SK-N-SH (cell line): ENCODE measurements around the gene STIL. TPM values are rescaled to one million over a fixed set of nuclear protein-coding genes. Genes with fewer than 3 reads are reported as not detected.

Source experiments
- CTCF ChIA-PET: fragments of 300-600, 350-600 bp; formaldehyde crosslinking; extraction: SDS; loops from one replicate; lab custom pipeline; 2021; lab: Yijun Ruan, JAX
- POLR2A ChIA-PET: fragments of 350-600 bp; sonication (Branson Sonifier 250); formaldehyde crosslinking; extraction: SDS; loops from one replicate; lab custom pipeline; 2020; ENCODE audit warnings: antibody characterized with exemption, inconsistent platforms; lab: Yijun Ruan, JAX
- DNase-seq: peaks from one replicate; pipeline ENCODE4 v3.0.0; 2012
- H2AFZ ChIP-seq: fragments of 200-600 bp; sonication (generic); 2 replicates; pipeline ENCODE4 v1.8.1; 2016; ENCODE audit warnings: antibody characterized with exemption, mild to moderate bottlenecking, low read depth
- H3F3A ChIP-seq: fragments of 200-600 bp; sonication (generic); replicated peaks from 2 replicates; pipeline ENCODE3; 2016; ENCODE audit warnings: antibody characterized with exemption, mild to moderate bottlenecking; ENCODE audit not compliant: insufficient read depth
- H3K27ac ChIP-seq, 2 experiments: fragments of 200-500 bp in 1 of 2; fragments of 200-600 bp in 1 of 2; sonication (Bioruptor generic) in 1 of 2; sonication (generic), shearing (Covaris generic) in 1 of 2; 2 replicates each; pipeline versions ENCODE4 v1.5.1 to v1.6.1; 2014 to 2016; ENCODE audit warnings: low read depth in 2 of 2, inconsistent platforms in 1 of 2, low read length in 1 of 2, mild to moderate bottlenecking in 1 of 2, mixed read lengths in 1 of 2
- H3K27me3 ChIP-seq: fragments of 200-600 bp; sonication (generic), shearing (Covaris generic); 2 replicates; pipeline ENCODE4 v1.6.1; 2016; ENCODE audit warnings: mixed run types; ENCODE audit not compliant: insufficient read depth
- H3K36me3 ChIP-seq, 2 experiments: fragments of 200-500 bp in 1 of 2; fragments of 200-600 bp in 1 of 2; sonication (Bioruptor generic) in 1 of 2; sonication (generic) in 1 of 2; replicated peaks in 1 of 2; 2 replicates each; pipeline versions ENCODE3 to v1.5.1; 2014 to 2016; ENCODE audit warnings: low read length in 1 of 2, mild to moderate bottlenecking in 1 of 2; ENCODE audit not compliant: insufficient read depth in 2 of 2, control insufficient read depth in 1 of 2
- H3K4me1 ChIP-seq, 2 experiments: fragments of 200-500 bp in 1 of 2; fragments of 200-600 bp in 1 of 2; sonication (Bioruptor generic) in 1 of 2; sonication (generic), shearing (Covaris generic) in 1 of 2; 2 replicates each; pipeline versions ENCODE4 v1.5.1 to v1.6.1; 2014 to 2016; ENCODE audit warnings: low read depth in 1 of 2, low read length in 1 of 2, mixed run types in 1 of 2; ENCODE audit not compliant: insufficient read depth in 2 of 2, control insufficient read depth in 1 of 2
- H3K4me2 ChIP-seq: fragments of 200-600 bp; sonication (generic), shearing (Covaris generic); 2 replicates; pipeline ENCODE4 v1.6.1; 2017; ENCODE audit warnings: mixed run types
- H3K4me3 ChIP-seq, 2 experiments: fragments of 200-500 bp in 1 of 2; fragments of 200-600 bp in 1 of 2; sonication (Bioruptor generic) in 1 of 2; sonication (generic), shearing (Covaris generic) in 1 of 2; 2 replicates each; pipeline versions ENCODE4 v1.5.1 to v1.8.1; 2014 to 2016; ENCODE audit warnings: low read depth in 2 of 2, inconsistent platforms in 1 of 2, low read length in 1 of 2, mild to moderate bottlenecking in 1 of 2, mixed read lengths in 1 of 2, moderate library complexity in 1 of 2
- H3K79me2 ChIP-seq: fragments of 200-600 bp; sonication (generic); 2 replicates; pipeline ENCODE4 v1.8.1; 2017; ENCODE audit warnings: mild to moderate bottlenecking; ENCODE audit not compliant: insufficient read depth
- H3K9ac ChIP-seq: fragments of 200-600 bp; sonication (generic); 2 replicates; pipeline ENCODE4 v1.6.1; 2017; ENCODE audit warnings: mixed run types
- H3K9me2 ChIP-seq: fragments of 200-600 bp; sonication (generic); 2 replicates; pipeline ENCODE4 v1.6.1; 2017; ENCODE audit warnings: mixed run types
- H3K9me3 ChIP-seq: fragments of 200-600 bp; sonication (generic); 2 replicates; pipeline ENCODE4 v1.6.1; 2017; ENCODE audit warnings: mixed run types, mild to moderate bottlenecking, moderate library complexity
- H4K20me1 ChIP-seq: fragments of 200-600 bp; sonication (generic); 2 replicates; pipeline ENCODE4 v1.6.1; 2017; ENCODE audit warnings: mild to moderate bottlenecking, mixed run types; ENCODE audit not compliant: insufficient read depth
- EP300 ChIP-seq, 2 experiments: IDR thresholded peaks; 2 replicates each; pipeline versions ENCODE4 v1.4.0 to v1.6.1; 2012; ENCODE audit warnings: borderline replicate concordance in 1 of 2, low read depth in 1 of 2, low read length in 1 of 2
- EZH2phosphoT487 ChIP-seq: fragments of 200-600 bp; sonication (generic); IDR thresholded peaks from 2 replicates; pipeline ENCODE4 v1.6.1; 2017; ENCODE audit warnings: low read depth, mixed run types, mild to moderate bottlenecking, antibody characterized with exemption, moderate library complexity, borderline replicate concordance
- FOSL2 ChIP-seq: IDR thresholded peaks from 2 replicates; pipeline ENCODE4 v1.4.0; 2012; ENCODE audit warnings: low read depth, mild to moderate bottlenecking, moderate library complexity, borderline replicate concordance
- FOXJ3 ChIP-seq: sonication (generic); formaldehyde crosslinking; IDR thresholded peaks from 2 replicates; pipeline ENCODE4 v1.5.1; 2020; ENCODE audit warnings: mild to moderate bottlenecking, missing genetic modification reagents
- FOXM1 ChIP-seq: IDR thresholded peaks from 2 replicates; pipeline ENCODE4 v1.4.0; 2012; ENCODE audit warnings: low read depth, mild to moderate bottlenecking
- GATA2 ChIP-seq: sonication (generic); formaldehyde crosslinking; IDR thresholded peaks from 2 replicates; pipeline ENCODE4 v1.5.0; 2020; ENCODE audit warnings: mild to moderate bottlenecking, missing genetic modification reagents
- MAX ChIP-seq: IDR thresholded peaks from 2 replicates; pipeline ENCODE4 v1.4.0; 2012; ENCODE audit warnings: low read depth
- POLR2AphosphoS5 ChIP-seq: IDR thresholded peaks from 2 replicates; pipeline ENCODE4 v1.6.1; 2012; ENCODE audit warnings: low read depth, low read length
- RXRA ChIP-seq: IDR thresholded peaks from 2 replicates; pipeline ENCODE4 v1.4.0; 2012; ENCODE audit warnings: low read depth, mild to moderate bottlenecking, borderline replicate concordance
- YY1 ChIP-seq: IDR thresholded peaks from 2 replicates; pipeline ENCODE4 v1.4.0; 2012; ENCODE audit warnings: low read depth, mild to moderate bottlenecking
- WGBS: methylation state at CpG from one replicate; pipeline ENCODE4 v1.1.6; 2017; ENCODE audit warnings: low lambda C conversion rate; 5-methylcytosine and 5-hydroxymethylcytosine counted together
- polyA plus RNA-seq, 3 experiments: library from polyadenylated mRNA; depleted of rRNA; stranded (reverse); fragments of >200 nt; gene quantifications; 2 replicates each; pipeline ENCODE4 v1.2.3, GENCODE V29; 2012
- TF ChIP-seq, protein P1 (sequence below): fragments of 150-350 bp; IDR thresholded peaks from 2 replicates; pipeline ENCODE4 v1.6.1; 2017; ENCODE audit warnings: antibody characterized with exemption, low read length, low read depth, borderline replicate concordance
- TF ChIP-seq, protein P2 (sequence below): IDR thresholded peaks from 2 replicates; pipeline ENCODE4; 2012
- TF ChIP-seq, protein P3 (sequence below): fragments of 200-600 bp; sonication (generic); IDR thresholded peaks from 2 replicates; pipeline ENCODE4 v1.6.1; 2017; ENCODE audit warnings: antibody characterized with exemption, mild to moderate bottlenecking, moderate library complexity
- TF ChIP-seq, protein P4 (sequence below): IDR thresholded peaks from 2 replicates; pipeline ENCODE4 v1.4.0; 2012; ENCODE audit warnings: low read depth, borderline replicate concordance

STIL gene
- polyA plus RNA-seq, 1 of the 3 experiments (the other 2 are of a cell fraction), result 4.9 TPM

DNA sequence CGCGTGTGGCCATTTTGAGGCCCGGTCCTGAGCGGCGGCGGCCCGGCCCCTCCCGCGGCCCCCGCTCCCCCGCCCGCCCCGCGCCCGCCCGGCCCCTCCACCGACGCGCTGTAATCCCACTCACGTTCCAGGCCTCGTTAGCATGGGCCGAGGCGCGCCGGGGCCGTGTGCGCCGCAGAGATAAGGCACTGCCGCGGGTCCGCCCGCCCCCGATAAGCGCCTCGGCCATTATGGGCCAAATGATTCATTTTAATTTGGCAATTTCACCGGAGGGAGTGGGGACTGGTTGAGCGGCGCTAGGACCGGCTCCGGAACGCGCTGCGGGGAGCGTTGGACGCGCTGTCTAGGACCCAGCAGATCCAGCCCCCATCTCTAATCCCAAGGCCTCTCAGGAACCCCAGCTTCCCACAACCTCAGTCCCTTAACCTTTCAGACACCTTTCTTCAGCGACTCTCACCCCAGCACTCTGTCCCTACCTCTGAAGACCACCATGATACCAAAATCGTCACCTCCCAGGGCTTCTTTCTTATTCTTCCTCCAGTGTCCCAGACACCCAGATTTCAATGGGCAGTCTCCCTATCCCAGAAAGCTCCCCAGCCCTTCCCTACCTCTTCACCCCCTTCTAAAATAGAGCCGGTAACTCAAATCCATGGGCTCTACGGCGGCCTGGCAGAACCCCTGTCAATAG lies 81.6 kb downstream of the STIL start, which contains the start of gene TAL1:
Gene TAL1, minus strand, starts transcription at position 39 of the 688 bp plus-strand sequence. CDS start 6,337 bp downstream, outside the sequence.
- peak; percentile 70 for DNase-seq
- Histone ChIP-seq H3K4me2 (peak within 1 kb of the TSS; percentile 73; the same call in 1 of the 2 replicates), H4K20me1 (0 out of 2 replicates have a peak, but pooled peaks cover 5% of the 10 kb centered on the region), H3K9me3 (no peaks in the 10 kb centered on the region), H3K27me3 (peaks cover 77% of the 10 kb centered on the region), H3K27ac (no peak within 1 kb of the TSS), H3K36me3 (no peaks in the 10 kb centered on the region), H3K4me1 (peaks cover 0 to 2% of the 10 kb centered on the region in 2 experiments; a peak in 1 of 4 replicates), H3K9me2 (no peaks in the 10 kb centered on the region), H2AFZ (0 out of 2 replicates have a peak within 1 kb of the TSS, but pooled peaks have one; percentile 63), H3F3A (no peaks in the 10 kb centered on the region), H3K4me3 (peak within 1 kb of the TSS; percentile 0 to 18; a peak in 1 of 4 replicates), H3K9ac (no peak within 1 kb of the TSS), H3K79me2 (no peaks in the 10 kb centered on the region)
- POLR2A ChIA-PET, result no interaction called here
- CTCF ChIA-PET, result interaction anchor here (1.1 to 2.3 kb wide), 2 partner anchors 31 to 53 kb away, joined by 4 to 8 read pairs; no protein-coding TSS in a partner anchor
- TF ChIP-seq, protein P1, sequence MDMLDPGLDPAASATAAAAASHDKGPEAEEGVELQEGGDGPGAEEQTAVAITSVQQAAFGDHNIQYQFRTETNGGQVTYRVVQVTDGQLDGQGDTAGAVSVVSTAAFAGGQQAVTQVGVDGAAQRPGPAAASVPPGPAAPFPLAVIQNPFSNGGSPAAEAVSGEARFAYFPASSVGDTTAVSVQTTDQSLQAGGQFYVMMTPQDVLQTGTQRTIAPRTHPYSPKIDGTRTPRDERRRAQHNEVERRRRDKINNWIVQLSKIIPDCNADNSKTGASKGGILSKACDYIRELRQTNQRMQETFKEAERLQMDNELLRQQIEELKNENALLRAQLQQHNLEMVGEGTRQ, result no peak
- no peak for TF ChIP-seq YY1
- TF ChIP-seq, protein P2, sequence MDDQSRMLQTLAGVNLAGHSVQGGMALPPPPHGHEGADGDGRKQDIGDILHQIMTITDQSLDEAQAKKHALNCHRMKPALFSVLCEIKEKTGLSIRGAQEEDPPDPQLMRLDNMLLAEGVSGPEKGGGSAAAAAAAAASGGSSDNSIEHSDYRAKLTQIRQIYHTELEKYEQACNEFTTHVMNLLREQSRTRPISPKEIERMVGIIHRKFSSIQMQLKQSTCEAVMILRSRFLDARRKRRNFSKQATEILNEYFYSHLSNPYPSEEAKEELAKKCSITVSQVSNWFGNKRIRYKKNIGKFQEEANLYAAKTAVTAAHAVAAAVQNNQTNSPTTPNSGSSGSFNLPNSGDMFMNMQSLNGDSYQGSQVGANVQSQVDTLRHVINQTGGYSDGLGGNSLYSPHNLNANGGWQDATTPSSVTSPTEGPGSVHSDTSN, result no peak
- peak; percentile 59; the same call in 1 of the 2 replicates for TF ChIP-seq EZH2phosphoT487
- TF ChIP-seq, protein P3, sequence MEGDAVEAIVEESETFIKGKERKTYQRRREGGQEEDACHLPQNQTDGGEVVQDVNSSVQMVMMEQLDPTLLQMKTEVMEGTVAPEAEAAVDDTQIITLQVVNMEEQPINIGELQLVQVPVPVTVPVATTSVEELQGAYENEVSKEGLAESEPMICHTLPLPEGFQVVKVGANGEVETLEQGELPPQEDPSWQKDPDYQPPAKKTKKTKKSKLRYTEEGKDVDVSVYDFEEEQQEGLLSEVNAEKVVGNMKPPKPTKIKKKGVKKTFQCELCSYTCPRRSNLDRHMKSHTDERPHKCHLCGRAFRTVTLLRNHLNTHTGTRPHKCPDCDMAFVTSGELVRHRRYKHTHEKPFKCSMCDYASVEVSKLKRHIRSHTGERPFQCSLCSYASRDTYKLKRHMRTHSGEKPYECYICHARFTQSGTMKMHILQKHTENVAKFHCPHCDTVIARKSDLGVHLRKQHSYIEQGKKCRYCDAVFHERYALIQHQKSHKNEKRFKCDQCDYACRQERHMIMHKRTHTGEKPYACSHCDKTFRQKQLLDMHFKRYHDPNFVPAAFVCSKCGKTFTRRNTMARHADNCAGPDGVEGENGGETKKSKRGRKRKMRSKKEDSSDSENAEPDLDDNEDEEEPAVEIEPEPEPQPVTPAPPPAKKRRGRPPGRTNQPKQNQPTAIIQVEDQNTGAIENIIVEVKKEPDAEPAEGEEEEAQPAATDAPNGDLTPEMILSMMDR, result no peak
- TF ChIP-seq FOXM1, result no peak
- peak; percentile 31; the same call in 1 of the 2 replicates for TF ChIP-seq GATA2
- 13% methylated on average over 21 of the region's 51 CpGs for WGBS

GRCh38 chr1:47231301-47232186 lies 82.4 kb downstream of the STIL start:
- no peak overlapping the region for H3K9ac ChIP-seq
- 0 out of 2 replicates have a peak, but pooled peaks cover 5% of the 10 kb centered on the region for H4K20me1 ChIP-seq
- peaks cover 85% of the 10 kb centered on the region for H3K27me3 ChIP-seq
- no peaks in the 10 kb centered on the region for H3K79me2 ChIP-seq
- 4% methylated on average over 50 of the region's 62 CpGs for WGBS
- H3K9me2 ChIP-seq, result no peaks in the 10 kb centered on the region
- 0 out of 2 replicates have a peak overlapping the region, but pooled peaks have one; percentile 63 for H2AFZ ChIP-seq
- no peak overlapping the region for H3K27ac ChIP-seq
- H3K4me2 ChIP-seq, result peak overlapping the region; percentile 73; the same call in 1 of the 2 replicates
- H3K4me3 ChIP-seq, result peak overlapping the region; percentile 0 to 18; a peak in 1 of 4 replicates
- DNase-seq, result peak; percentile 72
- peaks cover 0 to 2% of the 10 kb centered on the region in 2 experiments; a peak in 1 of 4 replicates for H3K4me1 ChIP-seq
- ChIA-PET CTCF (interaction anchor here (1.1 kb wide), 1 partner anchor 38 kb away, joined by 4 read pairs; no protein-coding TSS in a partner anchor), POLR2A (no interaction called here)
- H3K36me3 ChIP-seq, result no peaks in the 10 kb centered on the region
- H3F3A ChIP-seq, result no peaks in the 10 kb centered on the region
- H3K9me3 ChIP-seq, result no peaks in the 10 kb centered on the region
- TF ChIP-seq, protein P4, sequence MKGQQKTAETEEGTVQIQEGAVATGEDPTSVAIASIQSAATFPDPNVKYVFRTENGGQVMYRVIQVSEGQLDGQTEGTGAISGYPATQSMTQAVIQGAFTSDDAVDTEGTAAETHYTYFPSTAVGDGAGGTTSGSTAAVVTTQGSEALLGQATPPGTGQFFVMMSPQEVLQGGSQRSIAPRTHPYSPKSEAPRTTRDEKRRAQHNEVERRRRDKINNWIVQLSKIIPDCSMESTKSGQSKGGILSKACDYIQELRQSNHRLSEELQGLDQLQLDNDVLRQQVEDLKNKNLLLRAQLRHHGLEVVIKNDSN, result 0 out of 2 replicates have a peak, but pooled peaks have one; percentile 24
- TF ChIP-seq, protein P2, result no peak
- TF ChIP-seq FOXJ3 (CRISPR knock-in tag) (no peak), FOSL2 (no peak), POLR2AphosphoS5 (peak; percentile 77), RXRA (no peak), MAX (no peak), EP300 (IDR thresholded peaks at IDR 0.05; ENCODE audit: borderline replicate concordance in 1 of 2, low read depth in 1 of 2, low read length in 1 of 2) (no peak)
- TF ChIP-seq, protein P1, result no peak
